ENCODE data around the gene NDUFAF8. TPM values are rescaled to one million over a fixed set of nuclear protein-coding genes. Genes with fewer than 3 reads are reported as not detected.

NDUFAF8 gene
- total RNA-seq, 1 donor from 2014 or later = 38.9 TPM

DNA sequence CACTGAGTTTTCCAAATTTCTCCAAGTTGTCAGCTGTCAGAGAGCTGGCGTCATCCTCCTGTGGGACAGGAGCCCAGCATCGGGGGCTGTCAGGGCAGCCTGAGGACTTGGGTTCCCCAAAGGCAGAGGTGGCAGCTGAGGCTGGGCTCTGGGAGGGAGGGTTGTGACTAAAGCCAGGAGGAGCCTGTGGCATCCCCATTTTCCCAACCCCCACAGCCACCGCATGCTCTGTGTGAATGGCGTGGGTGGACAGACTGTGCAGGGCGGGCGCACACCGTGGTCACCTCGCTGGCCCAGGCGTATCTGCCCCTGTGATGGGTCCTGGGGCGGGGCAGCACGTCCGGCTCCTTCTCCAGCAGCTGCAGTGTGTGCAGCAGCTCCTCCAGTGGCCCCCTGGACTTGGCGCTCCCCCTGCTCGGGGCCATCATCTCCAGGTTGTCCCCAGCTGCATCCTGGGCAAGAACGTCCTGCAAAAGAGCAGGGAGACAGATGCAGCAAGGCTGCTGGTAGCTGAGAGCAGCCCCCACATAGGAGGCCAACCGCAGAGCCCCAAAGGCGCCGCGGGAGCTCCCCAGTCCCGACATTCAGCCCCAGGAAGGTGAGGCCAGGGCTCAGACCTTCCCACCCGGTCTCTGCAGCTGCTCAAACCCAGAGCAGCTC lies 41.2 kb upstream of the NDUFAF8 start:
- no peak for TF ChIP-seq CTCF (IDR thresholded peaks at IDR 0.05)
- no peaks in the 10 kb centered on the region for H3K4me1 Mint-ChIP-seq (ENCODE audit: unreplicated experiment)
- H3K27me3 Mint-ChIP-seq (ENCODE audit: unreplicated experiment) = no peaks in the 10 kb centered on the region
- no peak overlapping the region for H3K4me3 Mint-ChIP-seq (ENCODE audit: unreplicated experiment)
- H3K9me3 Mint-ChIP-seq (ENCODE audit: unreplicated experiment) = no peaks in the 10 kb centered on the region
- no peak for DNase-seq (ENCODE audit: extremely low spot score, unreplicated experiment)
- H3K27ac Mint-ChIP-seq (ENCODE audit: unreplicated experiment) = no peak overlapping the region
- no peaks in the 10 kb centered on the region for H3K36me3 Mint-ChIP-seq (ENCODE audit: unreplicated experiment)

- Mint-ChIP-seq H3K27me3 (ENCODE audit: unreplicated experiment) (no peaks in the 10 kb centered on the region), H3K4me3 (ENCODE audit: unreplicated experiment) (no peak overlapping the region), H3K27ac (ENCODE audit: unreplicated experiment) (no peak overlapping the region), H3K36me3 (ENCODE audit: unreplicated experiment) (no peaks in the 10 kb centered on the region), H3K4me1 (ENCODE audit: unreplicated experiment) (no peaks in the 10 kb centered on the region), H3K9me3 (ENCODE audit: unreplicated experiment) (no peaks in the 10 kb centered on the region)
- TF ChIP-seq CTCF (IDR thresholded peaks at IDR 0.05) = no peak
- DNase-seq (ENCODE audit: extremely low spot score, unreplicated experiment) = no peak
Measured at GRCh38 chr17:81198826-81199481, 40.2 kb upstream of the NDUFAF8 start.

DNA sequence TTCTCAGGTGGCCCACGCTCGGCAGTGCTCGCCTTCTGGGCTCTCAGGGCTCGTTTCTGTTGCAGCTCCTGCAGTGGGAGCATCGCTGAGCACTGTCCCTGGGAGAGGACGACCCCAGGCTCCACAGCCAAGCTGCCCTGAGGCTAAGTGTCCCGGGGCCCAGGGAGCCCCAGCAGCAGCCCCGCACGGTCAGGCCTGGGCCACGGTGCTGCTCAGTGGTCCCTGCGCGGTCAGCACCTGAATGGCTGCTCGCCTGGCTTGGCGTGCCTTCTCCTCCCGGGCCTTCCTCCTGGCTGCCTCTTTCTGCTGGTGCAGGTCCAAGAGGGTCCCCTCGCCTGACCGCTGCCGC lies 39.7 kb upstream of the NDUFAF8 start:
- no peaks in the 10 kb centered on the region for H3K36me3 Mint-ChIP-seq (ENCODE audit: unreplicated experiment)
- H3K27ac Mint-ChIP-seq (ENCODE audit: unreplicated experiment) = no peak overlapping the region
- no peaks in the 10 kb centered on the region for H3K27me3 Mint-ChIP-seq (ENCODE audit: unreplicated experiment)
- H3K4me1 Mint-ChIP-seq (ENCODE audit: unreplicated experiment) = no peaks in the 10 kb centered on the region
- no peak for TF ChIP-seq CTCF (IDR thresholded peaks at IDR 0.05)
- no peak for DNase-seq (ENCODE audit: extremely low spot score, unreplicated experiment)
- H3K9me3 Mint-ChIP-seq (ENCODE audit: unreplicated experiment) = no peaks in the 10 kb centered on the region
- H3K4me3 Mint-ChIP-seq (ENCODE audit: unreplicated experiment) = no peak overlapping the region

- Mint-ChIP-seq H3K27me3 (ENCODE audit: unreplicated experiment) (no peaks in the 10 kb centered on the region), H3K27ac (ENCODE audit: unreplicated experiment) (no peak overlapping the region), H3K4me1 (ENCODE audit: unreplicated experiment) (no peaks in the 10 kb centered on the region), H3K4me3 (ENCODE audit: unreplicated experiment) (no peak overlapping the region), H3K36me3 (ENCODE audit: unreplicated experiment) (no peaks in the 10 kb centered on the region), H3K9me3 (ENCODE audit: unreplicated experiment) (no peaks in the 10 kb centered on the region)
- DNase-seq (ENCODE audit: extremely low spot score, unreplicated experiment) = no peak
- TF ChIP-seq CTCF (IDR thresholded peaks at IDR 0.05) = no peak
Measured at GRCh38 chr17:81200201-81200600, 38.9 kb upstream of the NDUFAF8 start.

GRCh38 chr17:81200695-81201580 lies 38.2 kb upstream of the NDUFAF8 start:
- H3K36me3 Mint-ChIP-seq (ENCODE audit: unreplicated experiment) = no peaks in the 10 kb centered on the region
- H3K9me3 Mint-ChIP-seq (ENCODE audit: unreplicated experiment) = no peaks in the 10 kb centered on the region
- H3K4me1 Mint-ChIP-seq (ENCODE audit: unreplicated experiment) = no peaks in the 10 kb centered on the region
- no peak overlapping the region for H3K27ac Mint-ChIP-seq (ENCODE audit: unreplicated experiment)
- H3K4me3 Mint-ChIP-seq (ENCODE audit: unreplicated experiment) = no peak overlapping the region
- no peaks in the 10 kb centered on the region for H3K27me3 Mint-ChIP-seq (ENCODE audit: unreplicated experiment)
- DNase-seq (ENCODE audit: extremely low spot score, unreplicated experiment) = no peak
- TF ChIP-seq CTCF (IDR thresholded peaks at IDR 0.05) = peak; percentile 64
